ENCODE measurements around the gene MPP2. TPM values are rescaled to one million over a fixed set of nuclear protein-coding genes. Genes with fewer than 3 reads are reported as not detected.

Gene MPP2
- polyA plus RNA-seq, 1 donor from 2014 or later: 25.5 TPM

DNA sequence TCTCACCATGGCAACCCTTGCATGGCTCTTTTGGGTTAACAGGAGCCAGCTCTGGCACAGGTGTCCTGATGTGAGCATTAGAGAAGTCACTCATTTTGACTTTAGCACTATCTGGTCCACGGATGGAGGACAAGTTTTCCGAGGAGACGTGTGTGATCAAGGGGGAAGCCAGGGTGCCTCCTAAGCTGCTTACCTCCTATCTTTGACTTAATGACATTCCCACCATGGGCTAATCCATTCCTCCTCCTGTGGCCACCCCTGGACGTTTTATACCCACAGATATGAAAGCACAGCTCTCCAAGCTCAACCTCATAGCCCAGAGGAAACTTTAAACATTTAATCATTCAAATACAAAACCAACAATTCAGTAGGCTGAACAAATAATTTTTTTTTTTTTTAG lies 18.8 kb downstream of the MPP2 start:
- no peak overlapping the region for H2AFZ ChIP-seq (ENCODE audit: low read depth, low read length)
- no peaks in the 10 kb centered on the region for H3K36me3 ChIP-seq (ENCODE audit: insufficient read depth, low read length)
- no peak overlapping the region for H3K9ac ChIP-seq (ENCODE audit: low read length)
- H3K9me3 ChIP-seq (ENCODE audit: low read length): no peaks in the 10 kb centered on the region
- H3K27ac ChIP-seq (ENCODE audit: low read length): no peak overlapping the region
- H3K4me2 ChIP-seq (ENCODE audit: low read length): no peak overlapping the region
- no peaks in the 10 kb centered on the region for H4K20me1 ChIP-seq (ENCODE audit: insufficient read depth)
- H3F3A ChIP-seq (ENCODE audit: insufficient read depth, low read length, poor library complexity, severe bottlenecking): no peaks in the 10 kb centered on the region
- no peaks in the 10 kb centered on the region for H3K79me2 ChIP-seq (replicated peaks; ENCODE audit: insufficient read depth, low read length)
- H3K27me3 ChIP-seq (ENCODE audit: insufficient read depth, low read depth, low read length): no peaks in the 10 kb centered on the region
- no peaks in the 10 kb centered on the region for H3K9me2 ChIP-seq (ENCODE audit: insufficient read depth, low read length)
- H3K4me3 ChIP-seq (ENCODE audit: low read length): no peak overlapping the region
- TF ChIP-seq REST (IDR thresholded peaks at IDR 0.05; ENCODE audit: borderline replicate concordance) (no peak), EZH2 (IDR thresholded peaks at IDR 0.05; ENCODE audit: borderline replicate concordance, insufficient read depth, low read length, poor library complexity, severe bottlenecking) (no peak), EP300 (conservative IDR thresholded peaks at IDR 0.05; ENCODE audit: poor library complexity, severe bottlenecking) (no peak), TAF1 (IDR thresholded peaks at IDR 0.05; ENCODE audit: low read depth) (no peak), CTCF (IDR thresholded peaks at IDR 0.05; ENCODE audit: poor library complexity, severe bottlenecking) (no peak), SMC3 (conservative IDR thresholded peaks at IDR 0.05; ENCODE audit: poor library complexity) (no peak), RAD21 (conservative IDR thresholded peaks at IDR 0.05) (no peak), MXI1 (conservative IDR thresholded peaks at IDR 0.05; ENCODE audit: poor library complexity, severe bottlenecking) (no peak), POLR2AphosphoS5 (IDR thresholded peaks at IDR 0.05) (no peak)

DNA sequence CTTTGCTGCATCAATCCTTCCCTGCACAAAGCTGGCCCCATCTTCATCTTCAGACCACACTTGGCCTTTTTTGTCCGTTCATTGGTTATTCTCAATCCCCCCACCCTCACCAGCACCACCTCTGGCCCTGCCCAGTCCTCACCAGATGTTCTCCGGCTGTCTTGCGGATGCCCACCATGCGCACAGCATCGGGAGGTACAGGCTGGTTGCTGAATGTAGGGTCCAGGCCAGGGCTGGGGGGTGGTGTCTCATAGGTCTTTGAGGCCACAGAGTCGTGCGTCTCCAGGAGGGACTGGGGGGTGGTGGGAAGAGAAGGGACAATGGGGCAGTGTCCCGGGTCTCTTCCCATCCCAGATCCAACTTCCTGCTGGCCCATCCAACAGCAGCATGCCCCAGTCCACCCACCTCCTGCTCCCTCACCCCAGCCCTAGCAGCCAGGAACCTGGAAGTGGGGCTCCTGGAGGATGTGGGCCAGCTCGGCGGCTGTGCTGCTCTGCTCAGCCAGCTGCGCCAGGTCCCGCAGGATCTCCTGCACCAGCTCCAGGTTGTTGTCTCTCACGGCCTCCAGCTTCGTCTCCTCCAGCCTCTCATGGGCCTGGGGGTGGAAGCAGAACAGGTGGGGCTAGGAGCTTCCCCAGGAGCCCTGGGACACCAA lies 24.4 kb downstream of the MPP2 start:
- no peaks in the 10 kb centered on the region for H3K9me2 ChIP-seq (ENCODE audit: insufficient read depth, low read length)
- no peaks in the 10 kb centered on the region for H4K20me1 ChIP-seq (ENCODE audit: insufficient read depth)
- TF ChIP-seq SMC3 (conservative IDR thresholded peaks at IDR 0.05; ENCODE audit: poor library complexity): no peak
- TF ChIP-seq MXI1 (conservative IDR thresholded peaks at IDR 0.05; ENCODE audit: poor library complexity, severe bottlenecking): no peak
- TF ChIP-seq EZH2 (IDR thresholded peaks at IDR 0.05; ENCODE audit: borderline replicate concordance, insufficient read depth, low read length, poor library complexity, severe bottlenecking): no peak
- no peak for TF ChIP-seq RAD21 (conservative IDR thresholded peaks at IDR 0.05)
- no peak overlapping the region for H3K4me2 ChIP-seq (ENCODE audit: low read length)
- no peaks in the 10 kb centered on the region for H3K79me2 ChIP-seq (replicated peaks; ENCODE audit: insufficient read depth, low read length)
- H3K9me3 ChIP-seq (ENCODE audit: low read length): no peaks in the 10 kb centered on the region
- no peak overlapping the region for H2AFZ ChIP-seq (ENCODE audit: low read depth, low read length)
- H3K27ac ChIP-seq (ENCODE audit: low read length): no peak overlapping the region
- no peaks in the 10 kb centered on the region for H3K36me3 ChIP-seq (ENCODE audit: insufficient read depth, low read length)
- H3K9ac ChIP-seq (ENCODE audit: low read length): no peak overlapping the region
- no peaks in the 10 kb centered on the region for H3F3A ChIP-seq (ENCODE audit: insufficient read depth, low read length, poor library complexity, severe bottlenecking)
- H3K4me3 ChIP-seq (ENCODE audit: low read length): no peak overlapping the region
- H3K27me3 ChIP-seq (ENCODE audit: insufficient read depth, low read depth, low read length): no peaks in the 10 kb centered on the region
